A172 (cell line): ENCODE measurements around the gene ABTB2. TPM values are rescaled to one million over a fixed set of nuclear protein-coding genes. Genes with fewer than 3 reads are reported as not detected.

Experiments used
- DNase-seq: peaks from one replicate; pipeline ENCODE4 v3.0.0-alpha.2; 2015; ENCODE audit warnings: low spot score
- total RNA-seq: library from RNA; depleted of rRNA; stranded (reverse); fragments of >200 nt; shearing (Covaris generic); gene quantifications from 2 replicates; pipeline ENCODE4 v1.2.3, GENCODE V29; 2014

ABTB2 gene
- total RNA-seq, 1 experiment from 2014 or later: 0.93 TPM

- no peak for DNase-seq
Measured at GRCh38 chr11:34284811-34285481, 72.9 kb downstream of the ABTB2 start.

- no peak for DNase-seq
Measured at GRCh38 chr11:34284156-34284555, 73.7 kb downstream of the ABTB2 start.

- DNase-seq: no peak
Measured at GRCh38 chr11:34280945-34281872, 76.6 kb downstream of the ABTB2 start.

GRCh38 chr11:34278693-34279297 lies 79.0 kb downstream of the ABTB2 start:
- no peak for DNase-seq

GRCh38 chr11:34278175-34278574 lies 79.6 kb downstream of the ABTB2 start:
- no peak for DNase-seq

GRCh38 chr11:34277171-34277570 lies 80.6 kb downstream of the ABTB2 start:
- DNase-seq: no peak

- DNase-seq: no peak
Measured at GRCh38 chr11:34276352-34276864, 81.4 kb downstream of the ABTB2 start.

GRCh38 chr11:34275486-34275885 lies 82.3 kb downstream of the ABTB2 start:
- no peak for DNase-seq

- peak; percentile 96 for DNase-seq
Measured at GRCh38 chr11:34274712-34275398, 83.0 kb downstream of the ABTB2 start.

GRCh38 chr11:34273099-34273498 lies 84.7 kb downstream of the ABTB2 start:
- no peak for DNase-seq

- no peak for DNase-seq
Measured at GRCh38 chr11:34271727-34272126, 86.1 kb downstream of the ABTB2 start.

GRCh38 chr11:34270711-34271110 lies 87.1 kb downstream of the ABTB2 start:
- DNase-seq: no peak

- DNase-seq: no peak
Measured at GRCh38 chr11:34269694-34270245, 88.0 kb downstream of the ABTB2 start.

- no peak for DNase-seq
Measured at GRCh38 chr11:34268906-34269430, 88.8 kb downstream of the ABTB2 start.

- DNase-seq: no peak
Measured at GRCh38 chr11:34267417-34267816, 90.4 kb downstream of the ABTB2 start.

GRCh38 chr11:34267013-34267412 lies 90.8 kb downstream of the ABTB2 start:
- DNase-seq: no peak

- DNase-seq: peak; percentile 92
Measured at GRCh38 chr11:34266090-34266912, 91.5 kb downstream of the ABTB2 start.

- no peak for DNase-seq
Measured at GRCh38 chr11:34264303-34265110, 93.3 kb downstream of the ABTB2 start.

GRCh38 chr11:34263441-34264091 lies 94.2 kb downstream of the ABTB2 start:
- peak; percentile 94 for DNase-seq
